ENCODE results near the gene PHF1.

The PHF1 gene

GRCh38 chr6:33423777-33424176, 13.0 kb downstream of the PHF1 start:
- POLR2A ChIA-PET: interaction anchor here (1.1 kb wide), 1 partner anchor 452 kb away, joined by 4 read pairs; no protein-coding TSS in a partner anchor
- H3K27ac ChIP-seq (ENCODE audit: extremely low read depth, low read depth, low read length): no peak overlapping the region
- H3K4me3 ChIP-seq (ENCODE audit: low read depth, low read length): no peak overlapping the region
- CTCF ChIA-PET: interaction anchor here (0.6 to 1.6 kb wide), 4 partner anchors 29 to 119 kb away, joined by 3 to 5 read pairs (median 4); no protein-coding TSS in a partner anchor
- no peaks in the 10 kb centered on the region for H3K9me3 ChIP-seq (ENCODE audit: control insufficient read depth, insufficient read depth, low read depth, low read length)
- H3K4me1 ChIP-seq (ENCODE audit: control insufficient read depth, insufficient read depth, low read length): peaks cover 7% of the 10 kb centered on the region
- H3K36me3 ChIP-seq (ENCODE audit: control insufficient read depth in 2 of 2, insufficient read depth in 1 of 2, low read length in 2 of 2): no peaks in the 10 kb centered on the region
- TF ChIP-seq GLIS1 (tag by site-specific recombination; IDR thresholded peaks at IDR 0.05): no peak
- no peak for TF ChIP-seq IKZF3 (tag by site-specific recombination; IDR thresholded peaks at IDR 0.05)
- TF ChIP-seq ZNF18 (tag by site-specific recombination; IDR thresholded peaks at IDR 0.05): no peak
- TF ChIP-seq GLI4 (tag by site-specific recombination; IDR thresholded peaks at IDR 0.05): no peak
- TF ChIP-seq ZNF148 (tag by site-specific recombination; IDR thresholded peaks at IDR 0.05; ENCODE audit: borderline replicate concordance): no peak
- TF ChIP-seq ZNF140 (tag by site-specific recombination; IDR thresholded peaks at IDR 0.05): no peak
- TF ChIP-seq, protein P1, sequence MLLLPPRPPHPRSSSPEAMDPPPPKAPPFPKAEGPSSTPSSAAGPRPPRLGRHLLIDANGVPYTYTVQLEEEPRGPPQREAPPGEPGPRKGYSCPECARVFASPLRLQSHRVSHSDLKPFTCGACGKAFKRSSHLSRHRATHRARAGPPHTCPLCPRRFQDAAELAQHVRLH (tag by site-specific recombination; IDR thresholded peaks at IDR 0.05): no peak
- no peak for TF ChIP-seq KLF1 (tag by site-specific recombination; IDR thresholded peaks at IDR 0.05)
- no peak for TF ChIP-seq ZNF146 (tag by site-specific recombination; IDR thresholded peaks at IDR 0.05)
- no peak for TF ChIP-seq ZNF660 (tag by site-specific recombination; IDR thresholded peaks at IDR 0.05)
- no peak for TF ChIP-seq ZNF169 (tag by site-specific recombination; IDR thresholded peaks at IDR 0.05)
- TF ChIP-seq, protein P2, sequence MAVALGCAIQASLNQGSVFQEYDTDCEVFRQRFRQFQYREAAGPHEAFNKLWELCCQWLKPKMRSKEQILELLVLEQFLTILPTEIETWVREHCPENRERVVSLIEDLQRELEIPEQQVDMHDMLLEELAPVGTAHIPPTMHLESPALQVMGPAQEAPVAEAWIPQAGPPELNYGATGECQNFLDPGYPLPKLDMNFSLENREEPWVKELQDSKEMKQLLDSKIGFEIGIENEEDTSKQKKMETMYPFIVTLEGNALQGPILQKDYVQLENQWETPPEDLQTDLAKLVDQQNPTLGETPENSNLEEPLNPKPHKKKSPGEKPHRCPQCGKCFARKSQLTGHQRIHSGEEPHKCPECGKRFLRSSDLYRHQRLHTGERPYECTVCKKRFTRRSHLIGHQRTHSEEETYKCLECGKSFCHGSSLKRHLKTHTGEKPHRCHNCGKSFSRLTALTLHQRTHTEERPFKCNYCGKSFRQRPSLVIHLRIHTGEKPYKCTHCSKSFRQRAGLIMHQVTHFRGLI (tag by site-specific recombination; IDR thresholded peaks at IDR 0.05): no peak
- TF ChIP-seq ZNF391 (tag by site-specific recombination; IDR thresholded peaks at IDR 0.05; ENCODE audit: borderline replicate concordance, low read depth): no peak
- TF ChIP-seq PRDM2 (tag by site-specific recombination; IDR thresholded peaks at IDR 0.05; ENCODE audit: borderline replicate concordance): no peak
- no peak for TF ChIP-seq ZSCAN30 (tag by site-specific recombination; IDR thresholded peaks at IDR 0.05)
